ENCODE measurements around the gene ZXDC.

ZXDC gene

GRCh38 chr3:126473292-126474168 is 2.2 kb downstream of the ZXDC start:
- DNase-seq (ENCODE audit: low spot score): no peak

- no peak for DNase-seq (ENCODE audit: low spot score)
These were observed 3.2 kb downstream of the ZXDC start for GRCh38 chr3:126472277-126473006.

GRCh38 chr3:126469479-126469878 is 6.2 kb downstream of the ZXDC start:
- no peak for DNase-seq (ENCODE audit: low spot score)

- DNase-seq (ENCODE audit: low spot score): no peak
These were observed 7.4 kb downstream of the ZXDC start for GRCh38 chr3:126468028-126468891.

GRCh38 chr3:126467611-126467955 is 8.1 kb downstream of the ZXDC start:
- no peak for DNase-seq (ENCODE audit: low spot score)

- no peak for DNase-seq (ENCODE audit: low spot score)
These were observed 8.6 kb downstream of the ZXDC start for GRCh38 chr3:126466886-126467610.

GRCh38 chr3:126465928-126466544 is 9.7 kb downstream of the ZXDC start:
- DNase-seq (ENCODE audit: low spot score): no peak

- DNase-seq (ENCODE audit: low spot score): no peak
These were observed 10.7 kb downstream of the ZXDC start for GRCh38 chr3:126464997-126465396.

GRCh38 chr3:126464494-126464893 is 11.2 kb downstream of the ZXDC start:
- DNase-seq (ENCODE audit: low spot score): no peak

- no peak for DNase-seq (ENCODE audit: low spot score)
These were observed 11.6 kb downstream of the ZXDC start for GRCh38 chr3:126464093-126464492.

GRCh38 chr3:126463521-126463920 is 12.2 kb downstream of the ZXDC start:
- DNase-seq (ENCODE audit: low spot score): no peak

GRCh38 chr3:126461450-126462070 is 14.1 kb downstream of the ZXDC start:
- DNase-seq (ENCODE audit: low spot score): no peak

- no peak for DNase-seq (ENCODE audit: low spot score)
These were observed 15.3 kb downstream of the ZXDC start for GRCh38 chr3:126460381-126460780.

- no peak for DNase-seq (ENCODE audit: low spot score)
These were observed 15.9 kb downstream of the ZXDC start for GRCh38 chr3:126459763-126460127.

GRCh38 chr3:126459111-126459762 is 16.5 kb downstream of the ZXDC start:
- no peak for DNase-seq (ENCODE audit: low spot score)

- no peak for DNase-seq (ENCODE audit: low spot score)
These were observed 18.8 kb downstream of the ZXDC start for GRCh38 chr3:126456766-126457388.

- no peak for DNase-seq (ENCODE audit: low spot score)
These were observed 19.5 kb downstream of the ZXDC start for GRCh38 chr3:126456211-126456610.

GRCh38 chr3:126454437-126455198 is 21.1 kb downstream of the ZXDC start:
- no peak for DNase-seq (ENCODE audit: low spot score)

- DNase-seq (ENCODE audit: low spot score): no peak
These were observed 21.7 kb downstream of the ZXDC start for GRCh38 chr3:126454025-126454424.

Measured in CD4-positive, alpha-beta T cell treated with Interleukin-6 at 100 ng/mL for 8 hours (primary cell).